ENCODE measurements around the gene GCNA.

DNA sequence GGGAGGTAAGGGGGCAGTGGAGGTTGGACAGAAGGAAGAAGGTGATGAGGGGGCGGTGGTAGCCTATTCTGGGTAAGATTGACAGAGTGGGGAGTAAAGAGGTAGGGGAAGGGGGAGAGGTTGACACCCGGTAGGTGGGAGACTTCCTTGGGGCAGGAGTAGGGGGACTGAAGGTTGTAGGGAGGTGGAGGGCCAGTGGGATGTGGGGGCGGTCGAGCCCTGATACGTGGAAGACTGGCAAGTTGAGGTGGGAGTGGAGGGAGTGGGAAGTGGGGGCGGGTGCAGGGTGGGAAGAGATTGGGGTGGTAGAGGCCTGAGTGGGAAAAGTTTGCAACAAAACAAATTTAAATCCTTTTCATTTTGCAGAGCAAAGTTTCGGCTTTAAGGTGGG, 1.7 kb downstream of the GCNA start:
- TF ChIP-seq POLR2AphosphoS5 (IDR thresholded peaks at IDR 0.05; ENCODE audit: low read depth, low read length) (no peak), POLR2A (IDR thresholded peaks at IDR 0.05; ENCODE audit: low read depth, low read length) (no peak)

Data from GM12892 (cell line).